HFFc6 (cell line): Measurements from ENCODE around the gene RCVRN. TPM values are rescaled to one million over a fixed set of nuclear protein-coding genes. Genes with fewer than 3 reads are reported as not detected.
"Not testable (repeated sequence)": the region's sequence is repeated elsewhere in the genome, so short reads cannot be mapped to it uniquely, and the experiment has no call there.

Experiments used
- DNase-seq: peaks from one replicate; pipeline ENCODE4 v3.0.0-alpha.2; 2018
- H3K27ac Mint-ChIP-seq: 2 replicates; pipeline ENCODE4 v1.8.0; 2020; ENCODE audit warnings: mild to moderate bottlenecking, mixed read lengths
- H3K27me3 Mint-ChIP-seq: 2 replicates; pipeline ENCODE4 v1.8.0; 2021; ENCODE audit warnings: mild to moderate bottlenecking, moderate library complexity, mixed read lengths; ENCODE audit not compliant: insufficient read depth
- H3K36me3 Mint-ChIP-seq: 2 replicates; pipeline ENCODE4 v1.8.0; 2021; ENCODE audit warnings: low read depth, mixed read lengths
- H3K4me1 Mint-ChIP-seq: 2 replicates; pipeline ENCODE4 v1.8.0; 2020; ENCODE audit warnings: low read depth, mixed read lengths
- H3K4me3 Mint-ChIP-seq: 2 replicates; pipeline ENCODE4 v1.8.0; 2020; ENCODE audit warnings: mild to moderate bottlenecking, moderate library complexity, mixed read lengths
- H3K9me3 Mint-ChIP-seq: 2 replicates; pipeline ENCODE4 v1.8.0; 2020; ENCODE audit warnings: mild to moderate bottlenecking, mixed read lengths
- total RNA-seq, 6 experiments: library from RNA; stranded (reverse); fragmentation: NEBNext Ultra II Directional; extraction: Animal tissue kit (Norgen Biotek cat#: 25700); gene quantifications; 2 replicates in 1 of 6; 3 replicates in 5 of 6; pipeline ENCODE4 v1.2.3, GENCODE V29; 2021
- TF ChIP-seq, protein P1 (sequence below): fragments of 200-600 bp; sonication (generic); IDR thresholded peaks from 2 replicates; pipeline ENCODE4 v1.5.0; 2021; ENCODE audit warnings: antibody characterized with exemption, mild to moderate bottlenecking

Gene RCVRN
- total RNA-seq, 6 experiments from 2014 or later, result not detected

DNA sequence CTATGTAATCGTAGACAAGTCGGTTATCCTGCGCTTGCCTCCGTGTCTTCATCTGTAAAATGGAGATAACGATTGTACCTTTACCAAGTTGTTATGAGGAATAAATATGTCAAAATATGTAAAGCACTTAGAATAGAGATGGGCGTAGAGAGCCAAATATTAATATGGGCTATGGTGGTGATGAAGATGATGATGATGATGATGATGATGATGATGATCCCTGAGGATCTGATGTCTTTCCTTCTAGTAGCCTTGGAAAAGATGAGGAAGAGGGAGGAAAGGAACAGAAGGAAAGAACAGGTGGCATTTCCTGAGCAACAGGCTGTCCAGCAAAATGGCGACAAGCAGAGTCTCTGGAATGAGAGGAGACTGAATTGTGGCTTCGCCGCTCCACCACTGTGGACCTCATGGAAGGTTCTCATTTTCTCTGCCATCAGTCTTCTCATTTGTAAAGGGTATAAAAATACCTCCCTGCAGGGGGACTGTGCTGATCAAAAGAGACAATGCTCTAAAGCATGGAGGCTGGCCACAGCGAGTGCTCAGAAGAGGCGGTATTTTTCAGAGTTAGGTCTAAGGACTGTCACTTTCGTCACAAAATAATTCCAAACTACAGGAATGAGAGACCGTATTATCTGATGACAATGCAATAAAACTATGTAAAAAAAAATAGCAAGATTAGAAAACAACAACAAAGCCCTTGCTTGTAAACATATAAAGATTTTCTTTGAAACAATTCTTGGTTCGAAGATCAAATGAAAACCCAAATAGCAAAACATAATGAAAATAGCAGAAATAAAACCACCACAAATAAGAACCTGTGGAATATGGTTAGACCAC, 17.2 kb upstream of the RCVRN start:
- no peaks in the 10 kb centered on the region for H3K9me3 Mint-ChIP-seq
- no peak overlapping the region for H3K4me3 Mint-ChIP-seq
- H3K27ac Mint-ChIP-seq, result no peak overlapping the region
- TF ChIP-seq, protein P1, sequence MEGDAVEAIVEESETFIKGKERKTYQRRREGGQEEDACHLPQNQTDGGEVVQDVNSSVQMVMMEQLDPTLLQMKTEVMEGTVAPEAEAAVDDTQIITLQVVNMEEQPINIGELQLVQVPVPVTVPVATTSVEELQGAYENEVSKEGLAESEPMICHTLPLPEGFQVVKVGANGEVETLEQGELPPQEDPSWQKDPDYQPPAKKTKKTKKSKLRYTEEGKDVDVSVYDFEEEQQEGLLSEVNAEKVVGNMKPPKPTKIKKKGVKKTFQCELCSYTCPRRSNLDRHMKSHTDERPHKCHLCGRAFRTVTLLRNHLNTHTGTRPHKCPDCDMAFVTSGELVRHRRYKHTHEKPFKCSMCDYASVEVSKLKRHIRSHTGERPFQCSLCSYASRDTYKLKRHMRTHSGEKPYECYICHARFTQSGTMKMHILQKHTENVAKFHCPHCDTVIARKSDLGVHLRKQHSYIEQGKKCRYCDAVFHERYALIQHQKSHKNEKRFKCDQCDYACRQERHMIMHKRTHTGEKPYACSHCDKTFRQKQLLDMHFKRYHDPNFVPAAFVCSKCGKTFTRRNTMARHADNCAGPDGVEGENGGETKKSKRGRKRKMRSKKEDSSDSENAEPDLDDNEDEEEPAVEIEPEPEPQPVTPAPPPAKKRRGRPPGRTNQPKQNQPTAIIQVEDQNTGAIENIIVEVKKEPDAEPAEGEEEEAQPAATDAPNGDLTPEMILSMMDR, result no peak
- peaks cover 3% of the 10 kb centered on the region for H3K27me3 Mint-ChIP-seq
- no peaks in the 10 kb centered on the region; the same call in 1 of the 2 replicates for H3K4me1 Mint-ChIP-seq
- no peaks in the 10 kb centered on the region for H3K36me3 Mint-ChIP-seq
- no peak for DNase-seq

DNA sequence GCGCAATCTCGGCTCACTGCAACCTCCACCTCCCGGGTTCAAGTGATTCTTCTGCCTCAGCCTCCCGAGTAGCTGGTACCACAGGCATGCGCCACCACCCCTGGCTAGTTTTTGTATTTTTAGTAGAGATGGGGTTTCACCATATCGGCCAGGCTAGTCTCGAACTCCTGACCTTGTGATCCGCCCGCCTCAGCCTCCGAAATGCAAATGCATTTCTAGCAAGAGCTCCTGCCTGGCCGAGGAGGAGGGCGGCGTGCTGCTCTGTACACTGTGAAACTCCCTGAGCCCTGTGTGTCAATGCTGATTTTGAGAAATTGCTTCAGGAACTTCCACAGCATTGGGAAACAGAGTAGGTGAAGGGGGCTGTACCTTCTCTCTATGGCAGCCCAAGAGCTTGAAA, 16.1 kb upstream of the RCVRN start:
- H3K27me3 Mint-ChIP-seq, H3K27ac Mint-ChIP-seq, H3K4me1 Mint-ChIP-seq, H3K36me3 Mint-ChIP-seq, H3K9me3 Mint-ChIP-seq, DNase-seq, H3K4me3 Mint-ChIP-seq: not testable (repeated sequence)

DNA sequence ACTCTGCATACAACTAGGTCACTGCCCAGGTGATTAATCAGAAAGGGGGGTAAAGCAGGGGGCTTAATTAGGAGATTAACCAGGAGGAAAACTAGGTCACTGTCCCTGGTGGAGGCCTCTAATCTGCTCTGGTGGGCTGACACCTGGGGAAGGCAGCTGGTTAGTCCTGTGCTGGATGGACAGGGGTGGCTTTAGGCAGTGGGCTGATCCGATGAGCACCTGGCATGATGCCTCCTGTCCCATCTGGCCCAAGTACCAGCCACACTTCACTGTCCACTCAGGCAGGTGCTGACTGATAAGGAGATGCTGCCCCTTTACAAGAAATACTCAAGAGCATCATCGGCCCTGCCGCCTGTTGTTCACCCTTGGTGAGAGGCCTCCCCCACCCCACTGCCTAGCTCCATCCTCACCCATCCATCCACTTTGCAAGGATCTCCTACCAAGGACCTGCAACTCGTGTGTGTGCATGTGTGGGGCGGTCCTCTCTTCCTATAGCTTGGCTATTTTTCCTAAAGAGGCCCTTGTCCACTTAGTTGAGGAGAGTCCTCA, 13.8 kb upstream of the RCVRN start:
- Mint-ChIP-seq H3K27me3 (peaks cover 3% of the 10 kb centered on the region), H3K4me3 (no peak overlapping the region), H3K36me3 (no peaks in the 10 kb centered on the region), H3K4me1 (no peaks in the 10 kb centered on the region), H3K9me3 (no peaks in the 10 kb centered on the region), H3K27ac (no peak overlapping the region)
- TF ChIP-seq, protein P1, result no peak
- DNase-seq, result no peak

DNA sequence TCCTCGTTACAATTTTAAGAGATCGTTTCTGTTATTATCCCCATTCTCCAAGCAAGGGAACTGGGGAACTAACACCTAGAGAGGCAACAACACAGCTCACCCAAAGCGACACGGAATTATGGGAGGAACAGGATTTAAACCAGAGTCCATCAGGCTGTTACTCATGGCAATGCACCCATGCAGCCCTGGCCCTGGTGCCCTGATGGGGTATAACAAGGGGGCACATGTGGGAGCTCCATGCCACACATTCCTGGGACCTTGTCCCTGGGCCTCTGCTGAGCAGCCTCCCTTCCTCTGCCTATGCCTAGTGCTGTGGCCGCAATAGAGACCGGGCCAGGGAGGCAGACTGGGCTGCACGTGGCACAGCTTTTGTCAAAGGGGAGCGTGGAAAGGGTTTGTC, 13.3 kb upstream of the RCVRN start:
- TF ChIP-seq, protein P1, result no peak

DNA sequence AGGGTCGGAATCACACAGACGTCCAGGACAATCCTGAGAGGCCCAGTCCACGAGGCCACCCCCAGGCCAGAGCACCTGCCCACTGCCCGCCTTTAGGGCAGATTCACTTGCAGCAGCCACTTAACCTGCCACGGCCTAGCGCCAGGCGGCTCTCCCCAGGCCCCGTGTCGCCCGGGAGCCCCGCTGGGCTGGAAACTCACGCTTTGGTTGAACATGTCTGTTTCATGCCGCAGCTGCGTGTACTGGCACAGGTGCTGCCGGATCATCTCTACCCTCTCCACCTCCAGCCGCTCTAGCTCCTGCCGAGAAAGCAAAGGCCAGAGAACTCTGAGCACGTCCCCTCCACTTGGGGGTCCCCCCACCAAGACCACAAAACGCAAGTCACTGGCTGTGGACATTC, 12.7 kb upstream of the RCVRN start:
- Mint-ChIP-seq H3K27ac (no peak overlapping the region), H3K9me3 (no peaks in the 10 kb centered on the region; the same call in 1 of the 2 replicates), H3K36me3 (no peaks in the 10 kb centered on the region), H3K4me1 (no peaks in the 10 kb centered on the region), H3K27me3 (peaks cover 3% of the 10 kb centered on the region), H3K4me3 (no peak overlapping the region)
- DNase-seq, result no peak
- TF ChIP-seq, protein P1, result no peak

More for the DNA sequence above, 13.3 kb upstream of the RCVRN start:
- H3K27me3 Mint-ChIP-seq, result peaks cover 3% of the 10 kb centered on the region
- no peak overlapping the region for H3K4me3 Mint-ChIP-seq
- no peak for DNase-seq
- no peaks in the 10 kb centered on the region for H3K4me1 Mint-ChIP-seq
- H3K36me3 Mint-ChIP-seq, result no peaks in the 10 kb centered on the region
- no peak overlapping the region for H3K27ac Mint-ChIP-seq
- no peaks in the 10 kb centered on the region for H3K9me3 Mint-ChIP-seq

DNA sequence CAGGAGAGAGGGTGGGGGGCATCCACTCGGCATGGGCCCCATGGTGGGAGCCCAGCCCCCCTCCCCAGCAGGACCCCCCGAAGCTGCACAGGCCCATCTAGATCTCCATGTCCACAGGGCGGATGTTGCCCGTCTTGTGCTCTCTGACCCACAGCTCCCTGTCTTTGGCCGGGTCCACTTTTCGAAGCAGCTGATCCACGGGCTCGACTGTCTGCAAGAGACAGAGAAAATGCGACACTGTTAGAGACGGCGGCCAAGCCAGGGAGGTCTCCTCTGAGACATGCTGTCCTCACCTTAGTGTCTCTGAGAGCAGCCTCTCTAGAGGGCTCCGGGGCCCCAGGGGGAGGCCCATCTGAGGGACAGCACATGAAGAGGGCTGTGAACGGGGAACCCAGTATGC, 12.1 kb upstream of the RCVRN start:
- H3K27me3 Mint-ChIP-seq, result peaks cover 3% of the 10 kb centered on the region
- TF ChIP-seq, protein P1, result no peak
- no peaks in the 10 kb centered on the region for H3K36me3 Mint-ChIP-seq
- no peaks in the 10 kb centered on the region; the same call in 1 of the 2 replicates for H3K9me3 Mint-ChIP-seq
- no peak for DNase-seq
- no peaks in the 10 kb centered on the region for H3K4me1 Mint-ChIP-seq
- H3K27ac Mint-ChIP-seq, result no peak overlapping the region
- no peak overlapping the region for H3K4me3 Mint-ChIP-seq
